Measurements from ENCODE around the gene BRD1.

- TF ChIP-seq CTCF (IDR thresholded peaks at IDR 0.05; ENCODE audit: poor library complexity, severe bottlenecking), result no peak
- no peak for TF ChIP-seq RAD21 (conservative IDR thresholded peaks at IDR 0.05)
- TF ChIP-seq EZH2 (IDR thresholded peaks at IDR 0.05; ENCODE audit: borderline replicate concordance, insufficient read depth, low read length, poor library complexity, severe bottlenecking), result no peak
- TF ChIP-seq POLR2AphosphoS5 (IDR thresholded peaks at IDR 0.05), result no peak
- no peak for TF ChIP-seq TAF1 (IDR thresholded peaks at IDR 0.05; ENCODE audit: low read depth)
- no peak for TF ChIP-seq MXI1 (conservative IDR thresholded peaks at IDR 0.05; ENCODE audit: poor library complexity, severe bottlenecking)
- TF ChIP-seq SMC3 (conservative IDR thresholded peaks at IDR 0.05; ENCODE audit: poor library complexity), result no peak
- no peak for TF ChIP-seq EP300 (conservative IDR thresholded peaks at IDR 0.05; ENCODE audit: poor library complexity, severe bottlenecking)
- TF ChIP-seq, protein P1, sequence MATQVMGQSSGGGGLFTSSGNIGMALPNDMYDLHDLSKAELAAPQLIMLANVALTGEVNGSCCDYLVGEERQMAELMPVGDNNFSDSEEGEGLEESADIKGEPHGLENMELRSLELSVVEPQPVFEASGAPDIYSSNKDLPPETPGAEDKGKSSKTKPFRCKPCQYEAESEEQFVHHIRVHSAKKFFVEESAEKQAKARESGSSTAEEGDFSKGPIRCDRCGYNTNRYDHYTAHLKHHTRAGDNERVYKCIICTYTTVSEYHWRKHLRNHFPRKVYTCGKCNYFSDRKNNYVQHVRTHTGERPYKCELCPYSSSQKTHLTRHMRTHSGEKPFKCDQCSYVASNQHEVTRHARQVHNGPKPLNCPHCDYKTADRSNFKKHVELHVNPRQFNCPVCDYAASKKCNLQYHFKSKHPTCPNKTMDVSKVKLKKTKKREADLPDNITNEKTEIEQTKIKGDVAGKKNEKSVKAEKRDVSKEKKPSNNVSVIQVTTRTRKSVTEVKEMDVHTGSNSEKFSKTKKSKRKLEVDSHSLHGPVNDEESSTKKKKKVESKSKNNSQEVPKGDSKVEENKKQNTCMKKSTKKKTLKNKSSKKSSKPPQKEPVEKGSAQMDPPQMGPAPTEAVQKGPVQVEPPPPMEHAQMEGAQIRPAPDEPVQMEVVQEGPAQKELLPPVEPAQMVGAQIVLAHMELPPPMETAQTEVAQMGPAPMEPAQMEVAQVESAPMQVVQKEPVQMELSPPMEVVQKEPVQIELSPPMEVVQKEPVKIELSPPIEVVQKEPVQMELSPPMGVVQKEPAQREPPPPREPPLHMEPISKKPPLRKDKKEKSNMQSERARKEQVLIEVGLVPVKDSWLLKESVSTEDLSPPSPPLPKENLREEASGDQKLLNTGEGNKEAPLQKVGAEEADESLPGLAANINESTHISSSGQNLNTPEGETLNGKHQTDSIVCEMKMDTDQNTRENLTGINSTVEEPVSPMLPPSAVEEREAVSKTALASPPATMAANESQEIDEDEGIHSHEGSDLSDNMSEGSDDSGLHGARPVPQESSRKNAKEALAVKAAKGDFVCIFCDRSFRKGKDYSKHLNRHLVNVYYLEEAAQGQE (IDR thresholded peaks at IDR 0.05; ENCODE audit: borderline replicate concordance), result no peak
Observed at GRCh38 chr22:49800408-49801238, 27.1 kb downstream of the BRD1 start.

All from neural cell (in vitro differentiated cells).